Hair follicular keratinocyte (primary cell): Measurements from ENCODE around the gene COMMD4. TPM values are rescaled to one million over a fixed set of nuclear protein-coding genes. Genes with fewer than 3 reads are reported as not detected.

Experiments
- total RNA-seq: library from RNA; depleted of rRNA; stranded (reverse); fragments of >200 nt; gene quantifications from 2 replicates; pipeline ENCODE4 v1.2.3, GENCODE V29; 2015

Gene COMMD4
- total RNA-seq, result 76.2 and 115 TPM in 2 replicates

GRCh38 chr15:75335705-75336355 is at the start of gene COMMD4:
TSS of gene COMMD4 (plus strand) at chr15:75336063. CDS start at chr15:75336090, 27 bp downstream.

GRCh38 chr15:75346796-75347221 is 10.9 kb downstream of the COMMD4 start, which contains the start of gene NEIL1:
TSS of gene NEIL1 (plus strand) at chr15:75347039. CDS start at chr15:75348906, 1,867 bp downstream.

GRCh38 chr15:75367913-75368688 is 32.2 kb downstream of the COMMD4 start, which contains the start of gene MAN2C1:
TSS of gene MAN2C1 (minus strand) at chr15:75368607. CDS start at chr15:75368583, 24 bp downstream.

Other genes with a start within 250 kb of the COMMD4 start
- 8.6 and 11.2 TPM in 2 replicates for gene C15orf39, start 134.2 kb upstream of the COMMD4 start, total RNA-seq
- gene GOLGA6C, start 77.7 kb upstream of the COMMD4 start, total RNA-seq, result not detected in 2 replicates
- not detected in 2 replicates for gene GOLGA6D, start 53.2 kb upstream of the COMMD4 start, total RNA-seq
- 3.0 and 7.7 TPM in 2 replicates for gene NEIL1, start 11.0 kb downstream of the COMMD4 start, total RNA-seq
- gene MAN2C1, start 32.5 kb downstream of the COMMD4 start, total RNA-seq, result 35.4 and 59.5 TPM in 2 replicates
- 17.0 and 32.2 TPM in 2 replicates for gene SIN3A, start 115.6 kb downstream of the COMMD4 start, total RNA-seq
- 15.6 and 22.6 TPM in 2 replicates for gene PTPN9, start 243.3 kb downstream of the COMMD4 start, total RNA-seq